ENCODE data around the gene GLDC.

DNA sequence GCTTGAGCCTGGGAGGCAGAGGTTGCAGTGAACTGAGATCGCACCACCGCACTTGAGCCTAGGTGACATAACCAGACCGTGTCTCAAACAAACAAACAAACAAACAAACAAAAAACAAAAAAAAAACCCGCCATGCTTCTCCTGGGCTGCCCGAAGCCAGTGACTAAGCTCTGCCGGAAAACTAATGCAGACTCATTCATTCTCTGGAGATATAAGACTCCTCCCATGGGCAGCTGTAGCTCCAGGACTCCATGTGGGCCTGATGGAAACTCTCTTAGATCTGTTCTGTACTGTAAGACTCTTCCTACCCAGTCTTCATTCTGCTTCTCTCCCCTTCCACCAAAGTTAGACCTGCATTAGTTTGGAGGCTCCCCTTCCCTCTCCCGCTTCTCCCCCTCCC, 11.1 kb downstream of the GLDC start:
- TF ChIP-seq EP300 (IDR thresholded peaks at IDR 0.05): no peak
- TF ChIP-seq CTCF (IDR thresholded peaks at IDR 0.05): no peak
- no peak for TF ChIP-seq POLR2A (IDR thresholded peaks at IDR 0.05)

All from suprapubic skin (tissue), 3 donors.